Esophagus squamous epithelium (tissue), 5 donors: ENCODE results near the gene PRKX. TPM values are rescaled to one million over a fixed set of nuclear protein-coding genes. Genes with fewer than 3 reads are reported as not detected.
"Not testable (repeated sequence)": the region's sequence is repeated elsewhere in the genome, so short reads cannot be mapped to it uniquely, and the experiment has no call there.

ENCODE experiments used
- DNase-seq: peaks from one replicate; lab custom pipeline; 2025; lab: John Stamatoyannopoulos, UW
- H3K27ac ChIP-seq, 4 donors: fragments of 200-600 bp; sonication (generic); one replicate each; pipeline ENCODE4 v1.5.1; 2016 to 2019; ENCODE audit warnings: mild to moderate bottlenecking in 1 of 4
- H3K27me3 ChIP-seq, 4 donors: fragments of 200-600 bp; sonication (generic); 1 replicate in 3 of 4; 2 replicates in 1 of 4; pipeline versions ENCODE4 v1.5.1 to v1.6.0; 2017 to 2021; ENCODE audit warnings: antibody characterized with exemption in 1 of 4
- H3K36me3 ChIP-seq, 3 donors: fragments of 200-600 bp; sonication (generic); one replicate each; pipeline ENCODE4 v1.5.1; 2016 to 2019
- H3K4me1 ChIP-seq, 3 donors: fragments of 200-600 bp; sonication (generic); one replicate each; pipeline ENCODE4 v1.5.1; 2017 to 2019
- H3K4me3 ChIP-seq, 4 donors: fragments of 200-600 bp; sonication (generic); 1 replicate in 3 of 4; 2 replicates in 1 of 4; pipeline ENCODE4 v1.5.1; 2016 to 2019; ENCODE audit warnings: mild to moderate bottlenecking in 2 of 4, moderate library complexity in 1 of 4
- H3K9me3 ChIP-seq, 3 donors: fragments of 200-600 bp; sonication (generic); one replicate each; pipeline ENCODE4 v1.5.1; 2016 to 2019
- POLR2A ChIP-seq, 4 donors: fragments of 450-650 bp; IDR thresholded peaks; one replicate each; pipeline ENCODE4 v1.6.1; 2017; ENCODE audit warnings: antibody characterized with exemption in 4 of 4, mild to moderate bottlenecking in 4 of 4, moderate library complexity in 3 of 4
- WGBS, 2 donors: methylation state at CpG; one replicate each; pipeline ENCODE4 v1.1.5; 2018; 5-methylcytosine and 5-hydroxymethylcytosine counted together
- intact Hi-C: fragments of 100-400 bp; cut with DNase I; formaldehyde crosslinking; loops from one replicate; pipeline ENCODE4 v1.15.0; 2022
- total RNA-seq, 4 donors: library from RNA; depleted of rRNA; stranded (reverse); fragments of >200 nt; gene quantifications; one replicate each; pipeline ENCODE4 v1.1.0, GENCODE V29; 2016
- TF ChIP-seq, protein P1 (sequence below), 6 experiments: fragments of 450-650 bp in 4 of 6; fragments of 200-600 bp in 2 of 6; sonication (generic) in 2 of 6; IDR thresholded peaks; one replicate each; pipeline ENCODE4 v1.5.1; 2016 to 2019; ENCODE audit warnings: antibody characterized with exemption in 6 of 6, mild to moderate bottlenecking in 4 of 6, moderate library complexity in 4 of 6
- donor health status: DM: yes; HTN: yes; CAD: no.

Gene PRKX
- 10 to 100 TPM; 27.8 to 56.0 (median 34.5) TPM for total RNA-seq

DNA sequence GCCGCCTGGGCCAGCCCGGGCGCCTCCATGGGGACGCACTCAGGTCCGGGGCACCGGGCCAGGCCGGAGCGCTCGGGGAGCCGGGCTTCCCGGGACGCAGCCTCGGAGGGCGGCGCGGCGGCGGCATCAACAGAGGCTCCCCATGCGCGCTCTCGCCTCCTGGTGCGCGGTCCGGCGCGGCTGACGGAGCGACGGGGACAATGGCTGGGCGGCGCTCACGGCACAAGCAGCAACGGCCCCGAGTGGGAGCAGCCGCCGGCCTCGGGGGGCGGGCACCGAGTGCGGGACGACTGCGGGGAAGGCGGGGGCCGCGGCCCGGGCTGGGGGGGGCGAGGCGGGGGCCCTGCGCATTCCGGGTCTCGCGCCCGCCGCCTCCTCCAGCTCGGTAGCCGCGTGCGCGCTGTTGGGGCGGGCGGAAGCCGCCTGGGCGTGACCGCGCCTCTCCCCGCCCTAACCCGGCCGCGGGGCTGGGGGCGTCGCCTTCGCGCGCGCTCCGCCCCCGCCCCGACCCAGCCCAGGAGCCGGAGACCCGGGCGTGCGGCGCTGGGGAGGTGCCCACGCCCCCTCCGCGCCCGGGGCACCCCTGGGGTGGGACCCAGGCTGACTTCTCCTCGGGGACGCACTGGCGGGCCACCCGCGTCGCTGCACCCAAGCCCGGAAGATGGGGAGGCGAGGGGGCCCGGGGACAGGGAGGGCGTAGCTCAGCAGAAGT lies at the start of gene PRKX:
PRKX (minus strand) TSS at position 425 of the 712 bp plus-strand sequence; CDS start at position 29, 396 bp downstream.
- H3K36me3 ChIP-seq: no peaks in the 10 kb centered on the region
- peaks cover 0 to 31% (median 13%) of the 10 kb centered on the region in 3 donors for H3K4me1 ChIP-seq
- intact Hi-C loops: no loop called here
- peak within 1 kb of the TSS; percentile 69 to 95 (median 80) for H3K4me3 ChIP-seq
- DNase-seq: peak; percentile 11
- no peaks in the 10 kb centered on the region for H3K27me3 ChIP-seq
- TF ChIP-seq POLR2A (IDR thresholded peaks at IDR 0.05): peak in 1 of 4 donors; percentile 62
- TF ChIP-seq, protein P1, sequence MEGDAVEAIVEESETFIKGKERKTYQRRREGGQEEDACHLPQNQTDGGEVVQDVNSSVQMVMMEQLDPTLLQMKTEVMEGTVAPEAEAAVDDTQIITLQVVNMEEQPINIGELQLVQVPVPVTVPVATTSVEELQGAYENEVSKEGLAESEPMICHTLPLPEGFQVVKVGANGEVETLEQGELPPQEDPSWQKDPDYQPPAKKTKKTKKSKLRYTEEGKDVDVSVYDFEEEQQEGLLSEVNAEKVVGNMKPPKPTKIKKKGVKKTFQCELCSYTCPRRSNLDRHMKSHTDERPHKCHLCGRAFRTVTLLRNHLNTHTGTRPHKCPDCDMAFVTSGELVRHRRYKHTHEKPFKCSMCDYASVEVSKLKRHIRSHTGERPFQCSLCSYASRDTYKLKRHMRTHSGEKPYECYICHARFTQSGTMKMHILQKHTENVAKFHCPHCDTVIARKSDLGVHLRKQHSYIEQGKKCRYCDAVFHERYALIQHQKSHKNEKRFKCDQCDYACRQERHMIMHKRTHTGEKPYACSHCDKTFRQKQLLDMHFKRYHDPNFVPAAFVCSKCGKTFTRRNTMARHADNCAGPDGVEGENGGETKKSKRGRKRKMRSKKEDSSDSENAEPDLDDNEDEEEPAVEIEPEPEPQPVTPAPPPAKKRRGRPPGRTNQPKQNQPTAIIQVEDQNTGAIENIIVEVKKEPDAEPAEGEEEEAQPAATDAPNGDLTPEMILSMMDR (IDR thresholded peaks at IDR 0.05): no peak
- WGBS, 2 donors: no CpG with 5 or more reads among the region's 97 CpGs
- peak within 1 kb of the TSS; percentile 89 to 92 (median 91) for H3K27ac ChIP-seq
- H3K9me3 ChIP-seq: no peaks in the 10 kb centered on the region

DNA sequence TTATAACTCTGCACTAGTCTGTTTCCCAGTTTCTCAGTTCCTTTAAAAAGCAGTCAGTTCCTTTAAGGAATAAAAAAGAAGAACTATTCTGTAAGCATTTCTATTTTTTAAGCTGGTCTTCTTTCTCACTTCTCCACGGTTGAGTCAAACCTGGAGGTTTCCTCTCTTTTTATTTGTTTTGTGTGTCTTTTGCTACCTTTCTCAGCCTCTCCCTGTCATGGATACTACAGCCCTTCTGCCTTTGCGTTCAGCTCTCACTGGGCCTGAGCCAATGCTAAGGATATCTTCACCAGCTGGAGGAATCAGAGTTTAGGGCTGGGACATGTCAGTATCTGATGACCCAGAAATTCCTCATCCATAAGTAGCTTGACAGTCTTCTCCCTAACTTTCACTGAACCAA lies 49.7 kb upstream of the PRKX start:
- H3K4me1 ChIP-seq: peaks cover 0 to under 1% (median 0%) of the 10 kb centered on the region in 3 donors
- WGBS, 2 donors: 15 to 39% methylated on average over 2 of the region's 2 CpGs
- H3K4me3 ChIP-seq: no peak overlapping the region
- no peaks in the 10 kb centered on the region for H3K27me3 ChIP-seq
- TF ChIP-seq POLR2A (IDR thresholded peaks at IDR 0.05): no peak
- TF ChIP-seq, protein P1 (IDR thresholded peaks at IDR 0.05): no peak
- H3K36me3 ChIP-seq: no peaks in the 10 kb centered on the region
- no peak overlapping the region for H3K27ac ChIP-seq
- DNase-seq: no peak
- no peaks in the 10 kb centered on the region for H3K9me3 ChIP-seq
- intact Hi-C loops: no loop called here

DNA sequence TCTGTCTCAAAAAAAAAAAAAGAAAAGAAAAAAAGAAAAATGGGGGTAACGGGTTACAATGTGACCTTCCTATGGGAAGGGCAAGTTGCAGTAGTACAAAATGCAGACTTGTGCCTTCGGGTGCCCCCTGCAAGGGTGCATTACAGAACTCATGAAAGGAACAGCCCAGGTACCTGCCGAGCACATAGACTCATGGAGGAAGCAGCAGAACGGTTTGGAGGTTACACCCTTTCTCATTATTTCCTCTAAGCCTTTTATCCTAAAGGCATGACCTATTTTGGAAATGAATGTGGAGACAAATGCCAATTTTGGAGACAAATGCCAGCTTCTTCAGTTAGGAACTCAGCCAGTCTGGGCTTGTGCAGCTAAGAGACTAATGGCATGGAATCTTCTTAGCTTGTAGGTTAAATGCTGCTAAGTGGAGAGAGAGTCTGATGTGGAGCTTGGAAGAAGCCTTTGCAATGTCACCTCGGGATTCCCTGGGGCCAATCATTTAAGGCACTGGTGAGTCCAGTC lies 44.1 kb upstream of the PRKX start:
- Histone ChIP-seq H3K27ac (peak overlapping the region in 2 of 4 donors; percentile 29 to 58), H3K36me3 (no peaks in the 10 kb centered on the region), H3K4me3 (peak overlapping the region in 1 of 4 donors; percentile 12), H3K27me3 (no peaks in the 10 kb centered on the region), H3K9me3 (no peaks in the 10 kb centered on the region), H3K4me1 (peaks cover 0 to 8% (median 0%) of the 10 kb centered on the region in 3 donors)
- no peak for DNase-seq
- intact Hi-C loops: no loop called here
- WGBS, 2 donors: 32 to 40% methylated on average over 3 to 5 of the region's 5 CpGs
- TF ChIP-seq, protein P1 (IDR thresholded peaks at IDR 0.05): no peak
- TF ChIP-seq POLR2A (IDR thresholded peaks at IDR 0.05): no peak

DNA sequence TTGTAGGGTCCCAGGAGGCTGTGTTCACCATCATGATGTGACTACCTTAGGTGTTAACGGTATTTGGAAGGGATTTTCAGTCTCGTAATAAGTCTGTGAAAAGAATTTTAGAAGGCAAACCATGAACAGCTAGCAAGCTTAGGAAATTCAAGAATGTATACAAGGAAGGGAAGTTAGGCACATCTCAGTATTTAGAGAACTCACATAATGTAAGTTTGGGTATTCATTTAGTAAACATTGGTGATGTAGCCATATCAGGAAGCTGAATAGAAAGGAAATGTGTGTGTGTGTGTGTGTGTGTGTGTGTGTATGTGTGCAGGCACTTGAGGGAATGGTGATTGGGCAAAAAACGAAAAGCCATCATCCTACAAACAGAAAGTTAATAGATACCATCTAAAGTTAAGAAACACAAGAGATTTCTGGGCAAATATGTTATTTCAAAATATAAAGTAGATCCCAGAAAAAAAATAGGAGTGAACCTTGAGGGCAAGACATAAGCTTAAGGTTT lies 34.7 kb upstream of the PRKX start:
- H3K27ac ChIP-seq: no peak overlapping the region
- H3K36me3 ChIP-seq: no peaks in the 10 kb centered on the region
- no peak for DNase-seq
- H3K27me3 ChIP-seq: no peaks in the 10 kb centered on the region
- intact Hi-C loops: no loop called here
- H3K4me1 ChIP-seq: no peaks in the 10 kb centered on the region
- WGBS, 2 donors: 0 to 51% methylated on average over 1 to 3 of the region's 3 CpGs
- no peak for TF ChIP-seq POLR2A (IDR thresholded peaks at IDR 0.05)
- TF ChIP-seq, protein P1 (IDR thresholded peaks at IDR 0.05): no peak
- no peaks in the 10 kb centered on the region for H3K9me3 ChIP-seq
- H3K4me3 ChIP-seq: no peak overlapping the region

DNA sequence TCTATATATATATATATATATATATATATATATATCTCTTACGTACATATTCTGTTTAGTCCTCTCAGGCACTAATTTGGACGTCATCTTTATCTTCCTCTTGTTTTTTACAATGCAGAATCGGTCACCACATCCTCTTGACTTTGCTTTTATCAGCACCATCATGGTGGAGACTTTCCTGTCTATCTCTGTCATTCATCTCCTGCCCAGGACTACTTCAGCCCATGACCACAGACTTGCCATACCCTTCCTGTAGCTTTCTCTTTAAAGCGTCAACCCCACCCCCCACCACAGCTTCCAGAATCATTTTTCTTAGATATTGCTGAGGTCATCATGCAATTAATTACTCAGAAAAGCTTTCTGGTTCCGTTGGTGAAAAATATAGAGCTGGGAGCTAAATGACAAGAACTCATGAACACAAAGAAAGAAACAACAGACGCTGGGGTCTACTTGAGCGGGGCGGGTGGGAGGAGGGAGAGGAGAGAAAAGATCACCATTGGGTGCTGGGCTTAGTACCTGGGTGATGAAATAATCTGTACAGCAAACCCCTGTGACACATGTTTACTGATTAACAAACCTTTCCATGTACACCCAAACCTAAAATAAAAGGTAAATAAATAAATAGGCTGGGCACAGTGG lies 30.5 kb upstream of the PRKX start:
- Histone ChIP-seq H3K4me1 (no peaks in the 10 kb centered on the region), H3K9me3 (peaks cover 0 to 5% (median 0%) of the 10 kb centered on the region in 3 donors), H3K4me3 (no peak overlapping the region), H3K27me3 (no peaks in the 10 kb centered on the region), H3K36me3 (no peaks in the 10 kb centered on the region), H3K27ac (no peak overlapping the region)
- WGBS, 2 donors: 42 to 49% methylated on average over 4 to 8 of the region's 8 CpGs
- intact Hi-C loops: no loop called here
- TF ChIP-seq POLR2A (IDR thresholded peaks at IDR 0.05): no peak
- TF ChIP-seq, protein P1 (IDR thresholded peaks at IDR 0.05): no peak
- DNase-seq: no peak

DNA sequence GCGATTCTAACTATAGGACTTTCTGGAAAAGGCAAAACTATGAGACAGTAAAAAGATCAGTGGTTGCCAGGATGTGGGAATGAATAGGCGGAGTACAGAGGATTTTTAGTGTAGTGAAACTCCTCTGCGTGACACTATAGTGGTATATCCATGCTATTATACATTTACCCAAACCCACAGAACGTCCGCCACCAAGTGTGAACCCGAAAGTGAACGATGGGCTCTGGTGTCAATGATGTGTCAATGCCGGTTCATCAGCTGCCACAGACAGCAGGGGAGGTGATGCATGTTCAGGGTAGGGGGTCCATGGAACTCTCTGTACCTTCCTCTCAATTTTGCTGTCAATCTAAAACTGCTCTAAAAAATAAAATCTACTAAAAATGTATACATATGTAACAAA lies 27.5 kb upstream of the PRKX start:
- H3K27me3 ChIP-seq, H3K4me1 ChIP-seq, H3K4me3 ChIP-seq, H3K9me3 ChIP-seq, H3K36me3 ChIP-seq, DNase-seq, H3K27ac ChIP-seq, intact Hi-C loops: not testable (repeated sequence)
- WGBS, 2 donors: 84 to 89% methylated on average over 8 of the region's 8 CpGs
